Sigmoid colon (tissue), 4 donors: Measurements from ENCODE around the gene LAG3.

Experiments used
- CTCF ChIP-seq, 4 experiments: fragments of 450-650 bp in 3 of 4; fragments of 200-600 bp in 1 of 4; IDR thresholded peaks; one replicate each; pipeline ENCODE4 v1.5.1; 2016 to 2019; ENCODE audit warnings: antibody characterized with exemption in 4 of 4, mild to moderate bottlenecking in 3 of 4, moderate library complexity in 2 of 4
- POLR2A ChIP-seq, 2 donors: fragments of 450-650 bp; IDR thresholded peaks; one replicate each; pipeline ENCODE4 v1.6.1; 2016; ENCODE audit warnings: antibody characterized with exemption in 2 of 2, mild to moderate bottlenecking in 2 of 2, moderate library complexity in 2 of 2
- POLR2AphosphoS5 ChIP-seq, 4 donors: sonication (generic); formaldehyde crosslinking; IDR thresholded peaks; one replicate each; pipeline ENCODE4 v1.6.1; 2017; ENCODE audit warnings: antibody characterized with exemption in 4 of 4

GRCh38 chr12:6821591-6822425 is 49.5 kb downstream of the LAG3 start, which contains the start of gene GPR162:
- TF ChIP-seq CTCF (IDR thresholded peaks at IDR 0.05) (no peak), POLR2A (IDR thresholded peaks at IDR 0.05) (no peak), POLR2AphosphoS5 (IDR thresholded peaks at IDR 0.05) (no peak)
